ENCODE results near the gene TPSAB1.
"Not testable (repeated sequence)": the region's sequence is repeated elsewhere in the genome, so short reads cannot be mapped to it uniquely, and the experiment has no call there.

Gene TPSAB1

DNA sequence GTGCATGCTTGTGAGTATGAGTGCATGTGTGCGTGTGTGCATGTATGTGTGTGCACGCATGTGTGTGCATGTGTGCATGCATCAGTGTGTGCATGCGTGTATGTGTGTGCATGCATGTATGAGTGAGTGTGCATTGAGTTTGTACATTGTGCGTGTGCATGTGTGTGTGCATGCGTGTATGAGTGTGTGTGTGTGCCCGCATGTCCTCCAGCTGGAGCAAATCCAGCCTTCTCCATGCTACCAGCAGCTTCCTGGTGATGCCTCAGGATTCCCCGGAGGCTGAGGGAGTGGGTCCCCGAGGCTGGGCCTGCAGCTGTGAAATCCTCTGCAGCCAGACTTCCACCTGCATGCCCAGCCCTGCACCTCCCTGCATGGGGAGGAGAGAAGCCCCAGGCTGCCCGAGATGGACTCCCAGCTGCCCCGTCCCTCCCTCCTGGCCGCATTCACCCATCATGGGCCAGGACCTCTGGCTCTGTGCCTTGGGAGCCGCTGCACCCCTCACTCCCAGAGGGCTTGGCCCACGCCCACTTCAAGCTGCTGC is 24.7 kb downstream of the TPSAB1 start:
- 0 out of 2 replicates have a peak, but pooled peaks cover 9% of the 10 kb centered on the region for H3K9me3 ChIP-seq (ENCODE audit: insufficient read depth, low read length)
- H3K27ac ChIP-seq (ENCODE audit: low read depth, low read length): no peak overlapping the region
- H3K79me2 ChIP-seq (ENCODE audit: insufficient read depth, low read length): no peaks in the 10 kb centered on the region
- H3K36me3 ChIP-seq (ENCODE audit: low read length): no peaks in the 10 kb centered on the region
- H3K9me2 ChIP-seq (replicated peaks; ENCODE audit: insufficient read depth, low read length): no peaks in the 10 kb centered on the region
- H3K4me3 ChIP-seq (ENCODE audit: insufficient read depth, low read length, poor library complexity, severe bottlenecking): no peak overlapping the region
- no peak overlapping the region for H3K4me2 ChIP-seq (ENCODE audit: low read depth, low read length, poor library complexity, severe bottlenecking)
- no peak overlapping the region for H3K9ac ChIP-seq (ENCODE audit: low read length)
- no peak overlapping the region for H2AFZ ChIP-seq (ENCODE audit: low read depth, low read length, severe bottlenecking)
- no peaks in the 10 kb centered on the region for H4K20me1 ChIP-seq (ENCODE audit: low read depth, low read length)
- no peak for TF ChIP-seq EZH2phosphoT487 (conservative IDR thresholded peaks at IDR 0.05; ENCODE audit: low read length)
- H3K27me3 ChIP-seq (ENCODE audit: low read length): no peaks in the 10 kb centered on the region
- no peaks in the 10 kb centered on the region for H3F3A ChIP-seq (ENCODE audit: insufficient read depth)

DNA sequence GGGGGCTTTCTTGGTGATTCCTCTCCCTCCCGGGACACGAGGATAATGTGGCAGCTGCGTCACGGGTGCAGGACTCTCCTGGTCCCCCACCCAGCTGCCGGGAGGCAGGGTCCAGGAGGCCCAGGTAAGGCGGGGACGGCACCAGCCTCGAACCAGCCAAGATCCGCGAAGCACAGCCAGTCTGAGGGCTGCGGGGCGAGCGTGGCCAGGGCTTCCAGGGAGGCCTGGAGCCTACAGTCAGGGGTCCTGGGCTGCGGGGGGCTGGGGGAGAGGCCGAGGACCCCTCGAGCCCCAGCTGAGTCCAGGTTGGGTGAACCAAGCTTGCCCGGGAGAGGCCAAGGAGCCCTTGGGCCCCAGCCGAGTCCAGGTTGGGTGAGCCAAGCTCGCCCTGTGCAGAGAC is 25.3 kb downstream of the TPSAB1 start:
- no peaks in the 10 kb centered on the region for H4K20me1 ChIP-seq (ENCODE audit: low read depth, low read length)
- H3K79me2 ChIP-seq (ENCODE audit: insufficient read depth, low read length): no peaks in the 10 kb centered on the region
- H3K9me2 ChIP-seq (replicated peaks; ENCODE audit: insufficient read depth, low read length): no peaks in the 10 kb centered on the region
- H3K4me2 ChIP-seq (ENCODE audit: low read depth, low read length, poor library complexity, severe bottlenecking): no peak overlapping the region
- 0 out of 2 replicates have a peak, but pooled peaks cover 9% of the 10 kb centered on the region for H3K9me3 ChIP-seq (ENCODE audit: insufficient read depth, low read length)
- no peak for TF ChIP-seq EZH2phosphoT487 (conservative IDR thresholded peaks at IDR 0.05; ENCODE audit: low read length)
- TF ChIP-seq, protein P1, sequence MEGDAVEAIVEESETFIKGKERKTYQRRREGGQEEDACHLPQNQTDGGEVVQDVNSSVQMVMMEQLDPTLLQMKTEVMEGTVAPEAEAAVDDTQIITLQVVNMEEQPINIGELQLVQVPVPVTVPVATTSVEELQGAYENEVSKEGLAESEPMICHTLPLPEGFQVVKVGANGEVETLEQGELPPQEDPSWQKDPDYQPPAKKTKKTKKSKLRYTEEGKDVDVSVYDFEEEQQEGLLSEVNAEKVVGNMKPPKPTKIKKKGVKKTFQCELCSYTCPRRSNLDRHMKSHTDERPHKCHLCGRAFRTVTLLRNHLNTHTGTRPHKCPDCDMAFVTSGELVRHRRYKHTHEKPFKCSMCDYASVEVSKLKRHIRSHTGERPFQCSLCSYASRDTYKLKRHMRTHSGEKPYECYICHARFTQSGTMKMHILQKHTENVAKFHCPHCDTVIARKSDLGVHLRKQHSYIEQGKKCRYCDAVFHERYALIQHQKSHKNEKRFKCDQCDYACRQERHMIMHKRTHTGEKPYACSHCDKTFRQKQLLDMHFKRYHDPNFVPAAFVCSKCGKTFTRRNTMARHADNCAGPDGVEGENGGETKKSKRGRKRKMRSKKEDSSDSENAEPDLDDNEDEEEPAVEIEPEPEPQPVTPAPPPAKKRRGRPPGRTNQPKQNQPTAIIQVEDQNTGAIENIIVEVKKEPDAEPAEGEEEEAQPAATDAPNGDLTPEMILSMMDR (IDR thresholded peaks at IDR 0.05; ENCODE audit: insufficient read depth, low read length, poor library complexity, severe bottlenecking): no peak
- no peak overlapping the region for H2AFZ ChIP-seq (ENCODE audit: low read depth, low read length, severe bottlenecking)
- no peaks in the 10 kb centered on the region for H3K36me3 ChIP-seq (ENCODE audit: low read length)
- H3K27ac ChIP-seq (ENCODE audit: low read depth, low read length): no peak overlapping the region
- H3F3A ChIP-seq (ENCODE audit: insufficient read depth): no peaks in the 10 kb centered on the region
- no peaks in the 10 kb centered on the region for H3K27me3 ChIP-seq (ENCODE audit: low read length)
- no peak overlapping the region for H3K4me3 ChIP-seq (ENCODE audit: insufficient read depth, low read length, poor library complexity, severe bottlenecking)
- no peak overlapping the region for H3K9ac ChIP-seq (ENCODE audit: low read length)

DNA sequence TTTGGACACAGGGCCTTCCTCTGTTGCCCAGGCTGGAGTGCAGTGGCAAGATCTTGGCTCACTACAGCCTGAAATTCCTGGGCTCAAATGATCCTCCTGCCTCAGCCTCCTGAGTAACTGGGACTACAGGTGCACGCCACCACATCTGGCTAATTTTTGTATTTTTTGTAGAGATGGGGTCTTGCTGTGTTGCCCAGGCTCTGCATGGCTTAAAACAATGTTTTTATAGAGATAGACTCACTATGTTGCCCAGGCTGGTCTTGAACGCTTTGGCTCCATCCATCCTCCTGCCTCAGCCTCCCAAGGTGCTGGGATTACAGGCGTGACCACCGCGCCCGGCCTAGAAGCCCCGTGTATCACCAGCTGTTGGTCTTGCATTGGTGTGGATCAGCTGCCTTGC is 28.9 kb downstream of the TPSAB1 start:
- H3K4me2 ChIP-seq (ENCODE audit: low read depth, low read length, poor library complexity, severe bottlenecking); H3F3A ChIP-seq (ENCODE audit: insufficient read depth); H3K9me2 ChIP-seq (replicated peaks; ENCODE audit: insufficient read depth, low read length); H3K4me3 ChIP-seq (ENCODE audit: insufficient read depth, low read length, poor library complexity, severe bottlenecking); H3K9me3 ChIP-seq (ENCODE audit: insufficient read depth, low read length); H4K20me1 ChIP-seq (ENCODE audit: low read depth, low read length); H3K79me2 ChIP-seq (ENCODE audit: insufficient read depth, low read length); H2AFZ ChIP-seq (ENCODE audit: low read depth, low read length, severe bottlenecking); H3K27me3 ChIP-seq (ENCODE audit: low read length); H3K36me3 ChIP-seq (ENCODE audit: low read length); H3K9ac ChIP-seq (ENCODE audit: low read length); H3K27ac ChIP-seq (ENCODE audit: low read depth, low read length): not testable (repeated sequence)

DNA sequence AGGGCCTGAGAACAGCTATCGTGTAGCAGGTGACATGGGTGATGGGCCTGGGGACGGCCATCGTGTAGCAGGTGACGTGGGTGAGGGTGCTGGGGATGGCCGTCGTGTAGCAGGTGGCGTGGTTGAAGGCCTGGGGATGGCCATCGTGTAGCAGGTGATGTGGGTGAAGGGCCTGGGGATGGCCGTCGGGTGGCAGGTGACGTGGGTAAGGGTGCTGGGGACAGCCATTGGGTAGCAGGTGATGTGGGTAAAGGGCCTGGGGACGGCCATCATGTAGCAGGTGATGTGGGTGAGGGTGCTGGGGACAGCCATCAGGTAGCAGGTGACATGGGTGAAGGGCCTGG is 30.8 kb downstream of the TPSAB1 start:
- H3K9ac ChIP-seq (ENCODE audit: low read length): no peak overlapping the region
- H3K4me2 ChIP-seq (ENCODE audit: low read depth, low read length, poor library complexity, severe bottlenecking): no peak overlapping the region
- peak overlapping the region; percentile 30 for H3K27ac ChIP-seq (ENCODE audit: low read depth, low read length)
- no peaks in the 10 kb centered on the region for H3K79me2 ChIP-seq (ENCODE audit: insufficient read depth, low read length)
- peaks cover 5% of the 10 kb centered on the region; the same call in 1 of the 2 replicates for H3F3A ChIP-seq (ENCODE audit: insufficient read depth)
- H3K9me3 ChIP-seq (ENCODE audit: insufficient read depth, low read length): no peaks in the 10 kb centered on the region
- TF ChIP-seq, protein P1 (IDR thresholded peaks at IDR 0.05; ENCODE audit: insufficient read depth, low read length, poor library complexity, severe bottlenecking): no peak
- TF ChIP-seq EZH2phosphoT487 (conservative IDR thresholded peaks at IDR 0.05; ENCODE audit: low read length): no peak
- no peak overlapping the region for H2AFZ ChIP-seq (ENCODE audit: low read depth, low read length, severe bottlenecking)
- H3K27me3 ChIP-seq (ENCODE audit: low read length): no peaks in the 10 kb centered on the region
- H3K9me2 ChIP-seq (replicated peaks; ENCODE audit: insufficient read depth, low read length): no peaks in the 10 kb centered on the region
- no peaks in the 10 kb centered on the region for H3K36me3 ChIP-seq (ENCODE audit: low read length)
- H4K20me1 ChIP-seq (ENCODE audit: low read depth, low read length): no peaks in the 10 kb centered on the region
- no peak overlapping the region for H3K4me3 ChIP-seq (ENCODE audit: insufficient read depth, low read length, poor library complexity, severe bottlenecking)

DNA sequence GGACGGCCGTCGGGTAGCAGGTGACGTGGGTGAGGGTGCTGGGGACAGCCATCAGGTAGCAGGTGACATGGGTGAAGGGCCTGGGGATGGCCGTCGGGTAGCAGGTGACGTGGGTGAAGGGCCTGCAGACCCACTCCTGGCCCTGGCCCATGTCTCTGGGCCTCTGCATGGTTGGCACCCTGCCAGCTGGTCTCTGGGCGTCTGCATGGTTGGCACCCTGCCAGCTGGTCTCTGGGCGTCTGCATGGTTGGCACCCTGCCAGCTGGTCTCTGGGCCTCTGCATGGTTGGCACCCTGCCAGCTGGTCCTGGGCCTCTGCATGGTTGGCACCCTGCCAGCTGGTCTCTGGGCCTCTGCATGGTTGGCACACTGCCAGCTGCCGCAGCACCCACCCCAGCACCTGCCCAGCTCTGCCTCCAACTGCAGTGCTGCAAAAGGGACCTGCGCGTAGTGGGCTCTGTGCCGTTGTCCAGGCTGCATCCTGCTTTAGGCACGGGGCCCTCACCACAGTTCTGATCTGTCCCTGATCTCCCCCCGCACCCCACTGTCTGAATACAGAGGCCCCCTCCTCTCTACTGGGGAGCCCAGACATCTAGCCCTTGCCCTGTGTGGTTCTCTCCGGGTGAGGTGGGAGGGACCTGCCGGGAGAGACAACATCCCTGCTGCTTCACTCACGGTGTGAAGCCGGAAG is 31.4 kb downstream of the TPSAB1 start:
- H3K79me2 ChIP-seq (ENCODE audit: insufficient read depth, low read length); H3K36me3 ChIP-seq (ENCODE audit: low read length); H4K20me1 ChIP-seq (ENCODE audit: low read depth, low read length); H3K27me3 ChIP-seq (ENCODE audit: low read length); H3K9me2 ChIP-seq (replicated peaks; ENCODE audit: insufficient read depth, low read length); H3K4me3 ChIP-seq (ENCODE audit: insufficient read depth, low read length, poor library complexity, severe bottlenecking); H3F3A ChIP-seq (ENCODE audit: insufficient read depth); H3K9me3 ChIP-seq (ENCODE audit: insufficient read depth, low read length): not testable (repeated sequence)
- Histone ChIP-seq H2AFZ (ENCODE audit: low read depth, low read length, severe bottlenecking) (peak overlapping the region; percentile 37), H3K9ac (ENCODE audit: low read length) (peak overlapping the region; percentile 37; the same call in 1 of the 2 replicates), H3K4me2 (ENCODE audit: low read depth, low read length, poor library complexity, severe bottlenecking) (peak overlapping the region; percentile 61), H3K27ac (ENCODE audit: low read depth, low read length) (peak overlapping the region; percentile 77)

Measured in SU-DHL-6 (cell line).